ENCODE measurements around the gene ANXA4. TPM values are rescaled to one million over a fixed set of nuclear protein-coding genes. Genes with fewer than 3 reads are reported as not detected.

Gene ANXA4
- total RNA-seq, 1 donor from 2014 or later = 4.7 TPM

GRCh38 chr2:69764286-69765095 lies 22.6 kb downstream of the ANXA4 start:
- H3K27me3 ChIP-seq = no peaks in the 10 kb centered on the region
- H3K9me3 ChIP-seq (ENCODE audit: low read depth) = no peaks in the 10 kb centered on the region
- Mint-ChIP-seq H3K27me3 (ENCODE audit: insufficient read depth, low read depth) (no peaks in the 10 kb centered on the region), H3K9me3 (no peaks in the 10 kb centered on the region), H3K36me3 (no peaks in the 10 kb centered on the region), H3K4me3 (no peak overlapping the region), H3K27ac (no peak overlapping the region), H3K4me1 (peaks cover 9% of the 10 kb centered on the region)
- H3K36me3 ChIP-seq = no peaks in the 10 kb centered on the region
- no peak overlapping the region for H2AFZ ChIP-seq (replicated peaks)
- TF ChIP-seq, protein P1, sequence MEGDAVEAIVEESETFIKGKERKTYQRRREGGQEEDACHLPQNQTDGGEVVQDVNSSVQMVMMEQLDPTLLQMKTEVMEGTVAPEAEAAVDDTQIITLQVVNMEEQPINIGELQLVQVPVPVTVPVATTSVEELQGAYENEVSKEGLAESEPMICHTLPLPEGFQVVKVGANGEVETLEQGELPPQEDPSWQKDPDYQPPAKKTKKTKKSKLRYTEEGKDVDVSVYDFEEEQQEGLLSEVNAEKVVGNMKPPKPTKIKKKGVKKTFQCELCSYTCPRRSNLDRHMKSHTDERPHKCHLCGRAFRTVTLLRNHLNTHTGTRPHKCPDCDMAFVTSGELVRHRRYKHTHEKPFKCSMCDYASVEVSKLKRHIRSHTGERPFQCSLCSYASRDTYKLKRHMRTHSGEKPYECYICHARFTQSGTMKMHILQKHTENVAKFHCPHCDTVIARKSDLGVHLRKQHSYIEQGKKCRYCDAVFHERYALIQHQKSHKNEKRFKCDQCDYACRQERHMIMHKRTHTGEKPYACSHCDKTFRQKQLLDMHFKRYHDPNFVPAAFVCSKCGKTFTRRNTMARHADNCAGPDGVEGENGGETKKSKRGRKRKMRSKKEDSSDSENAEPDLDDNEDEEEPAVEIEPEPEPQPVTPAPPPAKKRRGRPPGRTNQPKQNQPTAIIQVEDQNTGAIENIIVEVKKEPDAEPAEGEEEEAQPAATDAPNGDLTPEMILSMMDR (IDR thresholded peaks at IDR 0.05) = no peak
- TF ChIP-seq EZH2 (IDR thresholded peaks at IDR 0.05) = no peak
- H3K4me1 ChIP-seq = no peaks in the 10 kb centered on the region
- H3K4me2 ChIP-seq = no peak overlapping the region
- no peak overlapping the region for H3K4me3 ChIP-seq
- H3F3A ChIP-seq (ENCODE audit: low read depth) = no peaks in the 10 kb centered on the region
- DNase-seq (ENCODE audit: low spot score) = no peak
- H3K9ac ChIP-seq = no peak overlapping the region
- H3K79me2 ChIP-seq (ENCODE audit: low read depth) = no peaks in the 10 kb centered on the region
- no peaks in the 10 kb centered on the region for H4K20me1 ChIP-seq (ENCODE audit: low read depth)
- no peak overlapping the region for H3K27ac ChIP-seq

DNA sequence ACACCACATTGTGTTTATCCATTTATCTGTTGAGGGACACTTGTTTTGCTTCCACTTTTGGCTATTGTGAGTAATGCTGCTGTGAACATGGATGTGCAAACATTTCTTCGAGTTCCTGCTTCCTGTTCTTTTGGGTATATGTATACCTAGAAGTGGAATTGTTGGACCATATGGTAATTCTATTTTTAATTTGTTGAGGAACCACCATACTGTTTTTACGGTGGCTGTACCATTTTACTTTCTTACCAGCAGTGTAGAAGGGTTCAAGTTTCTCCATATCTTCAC lies 23.1 kb downstream of the ANXA4 start:
- no peaks in the 10 kb centered on the region for H3K4me1 ChIP-seq
- H2AFZ ChIP-seq (replicated peaks) = no peak overlapping the region
- no peak overlapping the region for H3K9ac ChIP-seq
- TF ChIP-seq, protein P1 (IDR thresholded peaks at IDR 0.05) = no peak
- TF ChIP-seq EZH2phosphoT487 (IDR thresholded peaks at IDR 0.05) (no peak), EZH2 (IDR thresholded peaks at IDR 0.05) (no peak)
- H3K36me3 ChIP-seq = no peaks in the 10 kb centered on the region
- no peak overlapping the region for H3K4me2 ChIP-seq
- no peaks in the 10 kb centered on the region for H3K9me3 ChIP-seq (ENCODE audit: low read depth)
- DNase-seq (ENCODE audit: low spot score) = no peak
- H3K27ac Mint-ChIP-seq = no peak overlapping the region
- H4K20me1 ChIP-seq (ENCODE audit: low read depth) = no peaks in the 10 kb centered on the region
- no peak overlapping the region for H3K4me3 Mint-ChIP-seq
- no peak overlapping the region for H3K4me3 ChIP-seq
- H3K36me3 Mint-ChIP-seq = no peaks in the 10 kb centered on the region
- H3K4me1 Mint-ChIP-seq = peaks cover 10% of the 10 kb centered on the region
- no peaks in the 10 kb centered on the region for H3F3A ChIP-seq (ENCODE audit: low read depth)
- no peak overlapping the region for H3K27ac ChIP-seq
- no peaks in the 10 kb centered on the region for H3K27me3 Mint-ChIP-seq (ENCODE audit: insufficient read depth, low read depth)
- H3K79me2 ChIP-seq (ENCODE audit: low read depth) = no peaks in the 10 kb centered on the region
- H3K9me3 Mint-ChIP-seq = no peaks in the 10 kb centered on the region
- H3K27me3 ChIP-seq = no peaks in the 10 kb centered on the region

DNA sequence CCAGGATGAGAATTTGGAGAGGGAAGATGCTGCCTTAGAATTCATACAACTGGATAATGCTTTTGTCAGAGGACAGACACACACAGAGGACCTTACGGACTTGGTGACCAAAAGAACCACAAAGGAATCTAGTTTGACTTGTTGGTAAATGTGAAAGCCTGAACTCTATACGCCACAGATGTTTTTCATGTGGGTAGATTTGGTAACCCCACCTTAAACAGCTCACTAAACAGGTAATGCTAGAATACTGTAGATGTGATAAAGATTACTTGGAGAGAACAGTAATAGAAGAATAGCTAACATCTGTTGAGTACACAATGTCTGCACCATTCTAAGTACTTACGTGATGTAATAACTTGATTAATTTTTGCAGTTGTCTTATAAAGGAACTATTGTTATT lies 24.1 kb downstream of the ANXA4 start:
- Mint-ChIP-seq H3K4me3 (no peak overlapping the region), H3K27me3 (ENCODE audit: insufficient read depth, low read depth) (no peaks in the 10 kb centered on the region), H3K9me3 (no peaks in the 10 kb centered on the region), H3K27ac (no peak overlapping the region), H3K4me1 (peaks cover 14% of the 10 kb centered on the region), H3K36me3 (no peaks in the 10 kb centered on the region)
- no peak overlapping the region for H3K4me3 ChIP-seq
- no peaks in the 10 kb centered on the region for H3K27me3 ChIP-seq
- no peak overlapping the region for H3K4me2 ChIP-seq
- DNase-seq (ENCODE audit: low spot score) = no peak
- H3F3A ChIP-seq (ENCODE audit: low read depth) = no peaks in the 10 kb centered on the region
- H2AFZ ChIP-seq (replicated peaks) = no peak overlapping the region
- no peaks in the 10 kb centered on the region for H3K79me2 ChIP-seq (ENCODE audit: low read depth)
- TF ChIP-seq EZH2 (IDR thresholded peaks at IDR 0.05) (no peak), EZH2phosphoT487 (IDR thresholded peaks at IDR 0.05) (no peak)
- H3K4me1 ChIP-seq = no peaks in the 10 kb centered on the region
- H3K27ac ChIP-seq = no peak overlapping the region
- no peaks in the 10 kb centered on the region for H3K36me3 ChIP-seq
- no peaks in the 10 kb centered on the region for H4K20me1 ChIP-seq (ENCODE audit: low read depth)
- no peak overlapping the region for H3K9ac ChIP-seq
- H3K9me3 ChIP-seq (ENCODE audit: low read depth) = no peaks in the 10 kb centered on the region

DNA sequence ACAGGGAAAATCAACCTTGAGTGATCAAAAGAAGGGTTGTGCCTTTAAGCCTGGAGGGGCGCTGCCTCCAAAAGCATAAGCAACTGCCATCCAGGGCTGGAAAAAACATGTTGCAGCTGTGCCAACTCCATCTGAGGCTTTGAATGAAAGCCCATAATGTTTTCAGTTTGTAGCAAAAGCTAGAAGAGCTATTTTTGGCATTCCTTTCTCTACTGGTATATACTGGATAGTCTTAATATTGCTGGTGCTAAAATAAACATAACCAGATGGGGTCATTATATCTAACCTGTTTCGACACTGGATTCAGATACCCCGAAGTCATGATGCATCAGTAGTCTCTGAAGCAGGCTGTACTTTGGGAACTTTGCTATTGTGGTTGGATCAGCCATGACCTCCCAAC lies 25.1 kb downstream of the ANXA4 start:
- Mint-ChIP-seq H3K27ac (no peak overlapping the region), H3K9me3 (no peaks in the 10 kb centered on the region), H3K27me3 (ENCODE audit: insufficient read depth, low read depth) (no peaks in the 10 kb centered on the region), H3K4me3 (no peak overlapping the region), H3K36me3 (no peaks in the 10 kb centered on the region), H3K4me1 (peaks cover 14% of the 10 kb centered on the region)
- no peak for DNase-seq (ENCODE audit: low spot score)
- H3K27ac ChIP-seq = no peak overlapping the region
- TF ChIP-seq, protein P1 (IDR thresholded peaks at IDR 0.05) = no peak
- TF ChIP-seq EZH2 (IDR thresholded peaks at IDR 0.05) (no peak), EZH2phosphoT487 (IDR thresholded peaks at IDR 0.05) (no peak)
- H3K36me3 ChIP-seq = no peaks in the 10 kb centered on the region
- no peak overlapping the region for H2AFZ ChIP-seq (replicated peaks)
- no peaks in the 10 kb centered on the region for H3K27me3 ChIP-seq
- no peaks in the 10 kb centered on the region for H3K79me2 ChIP-seq (ENCODE audit: low read depth)
- H3K4me1 ChIP-seq = no peaks in the 10 kb centered on the region
- H3K4me3 ChIP-seq = no peak overlapping the region
- no peaks in the 10 kb centered on the region for H4K20me1 ChIP-seq (ENCODE audit: low read depth)
- H3K9me3 ChIP-seq (ENCODE audit: low read depth) = no peaks in the 10 kb centered on the region
- H3K4me2 ChIP-seq = no peak overlapping the region
- H3F3A ChIP-seq (ENCODE audit: low read depth) = no peaks in the 10 kb centered on the region
- no peak overlapping the region for H3K9ac ChIP-seq
